ENCODE measurements around the gene ACTR1A. TPM values are rescaled to one million over a fixed set of nuclear protein-coding genes. Genes with fewer than 3 reads are reported as not detected.
A peak's percentile ranks its signal among the peaks of the same experiment; 100 is the strongest.

The ACTR1A gene
- total RNA-seq, 5 donors from 2014 or later (not counting 1 experiment from before 2014, with no cell fraction given), result 51.6 to 68.1 (median 63.0) TPM

DNA sequence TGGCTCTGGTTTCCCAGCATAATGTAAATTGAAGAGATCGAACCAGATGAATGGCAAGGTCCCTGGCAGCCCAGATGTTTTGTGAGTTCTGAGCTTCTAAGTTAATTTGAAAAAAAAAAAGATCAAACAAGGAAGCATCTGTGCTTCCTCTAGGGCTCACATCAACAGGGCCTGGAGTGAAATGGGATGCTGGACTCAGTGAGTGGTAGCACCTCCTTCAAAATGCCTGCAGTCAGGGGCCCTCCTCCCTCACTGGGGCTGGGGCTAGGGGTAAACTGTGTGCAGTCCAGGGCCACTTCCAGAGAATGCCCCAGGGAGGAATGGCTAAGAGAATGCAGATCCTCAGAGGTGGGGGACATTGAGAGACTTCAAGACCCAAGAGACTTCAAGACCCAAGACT, 64.1 kb downstream of the ACTR1A start:
- ChIA-PET POLR2A (interaction anchor here in 1 of 2 donors (0.5 to 0.7 kb wide), 2 partner anchors 52 to 292 kb away, joined by 3 to 4 read pairs; no protein-coding TSS in a partner anchor), CTCF (no interaction called here)
- DNase-seq (no peak), ATAC-seq (replicated peaks in 1 of 4) (no peak)
- Histone ChIP-seq H3K27me3 (replicated peaks in 1 of 2; ENCODE audit: control insufficient read depth in 2 of 2, extremely low read depth in 1 of 2, insufficient read depth in 2 of 2, low read length in 1 of 2) (peaks cover 0 to 4% of the 10 kb centered on the region in 2 experiments), H3K4me1 (ENCODE audit: control insufficient read depth in 1 of 2, extremely low read depth in 1 of 2, insufficient read depth in 2 of 2, low read length in 2 of 2) (peaks cover 32 to 49% of the 10 kb centered on the region in 2 experiments), H3K4me3 (ENCODE audit: control insufficient read depth in 1 of 2, extremely low read depth in 1 of 2, low read length in 1 of 2) (no peak overlapping the region), H3K36me3 (ENCODE audit: control insufficient read depth in 2 of 2, extremely low read depth in 1 of 2, insufficient read depth in 1 of 2, low read length in 1 of 2) (peaks cover 0 to 3% of the 10 kb centered on the region in 2 donors), H3K27ac (ENCODE audit: low read length) (no peak overlapping the region), H3K9me3 (no peaks in the 10 kb centered on the region)
- peaks cover 39 to 51% (median 45%) of the 10 kb centered on the region in 3 donors for H3K4me1 Mint-ChIP-seq
- H3K36me3 Mint-ChIP-seq, result peaks cover 3% of the 10 kb centered on the region
- no peak overlapping the region for H3K4me3 Mint-ChIP-seq
- H3K9me3 Mint-ChIP-seq, result no peaks in the 10 kb centered on the region
- no peak overlapping the region for H3K27ac Mint-ChIP-seq
- no CpG with 5 or more reads among the region's 1 CpG for WGBS (ENCODE audit: insufficient coverage)
- no peaks in the 10 kb centered on the region for H3K27me3 Mint-ChIP-seq

DNA sequence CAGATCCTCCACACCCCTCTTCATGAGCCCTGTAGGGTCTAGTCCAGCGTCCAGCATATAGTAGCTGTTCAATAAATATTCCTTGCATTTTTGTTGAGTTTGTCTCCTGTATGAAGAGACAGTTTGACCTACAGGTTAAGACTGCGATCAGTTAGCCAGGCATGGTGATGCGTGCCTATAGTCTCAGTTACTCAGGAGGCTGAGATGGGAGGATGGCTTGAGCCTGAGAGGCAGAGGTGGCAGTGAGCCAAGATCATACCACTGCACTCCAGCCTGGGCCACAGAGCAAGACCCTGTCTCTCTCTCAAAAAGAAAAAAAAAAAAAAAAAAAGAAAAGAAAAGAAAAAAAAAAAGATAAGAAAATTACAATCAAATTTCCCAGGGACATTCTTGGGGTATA, 65.0 kb downstream of the ACTR1A start:
- H3K36me3 ChIP-seq (ENCODE audit: control insufficient read depth in 2 of 2, extremely low read depth in 1 of 2, insufficient read depth in 1 of 2, low read length in 1 of 2), result peaks cover 0 to 3% of the 10 kb centered on the region in 2 donors
- H3K27me3 ChIP-seq (replicated peaks in 1 of 2; ENCODE audit: control insufficient read depth in 2 of 2, extremely low read depth in 1 of 2, insufficient read depth in 2 of 2, low read length in 1 of 2), result peaks cover 0 to 4% of the 10 kb centered on the region in 2 experiments
- DNase-seq (no peak), ATAC-seq (replicated peaks in 1 of 4) (no peak)
- Mint-ChIP-seq H3K9me3 (no peaks in the 10 kb centered on the region), H3K4me1 (peaks cover 44 to 60% (median 52%) of the 10 kb centered on the region in 3 donors), H3K36me3 (peaks cover 3% of the 10 kb centered on the region), H3K27ac (peak overlapping the region; percentile 11 to 95), H3K4me3 (peak overlapping the region in 2 of 3 donors; percentile 52 to 92), H3K27me3 (no peaks in the 10 kb centered on the region)
- ChIA-PET CTCF (interaction anchor here in 1 of 2 donors (0.6 kb wide), 1 partner anchor 117 kb away, joined by 3 read pairs; no protein-coding TSS in a partner anchor), POLR2A (interaction anchor here in 1 of 2 donors (0.7 kb wide), 1 partner anchor 292 kb away, joined by 4 read pairs; no protein-coding TSS in a partner anchor)
- H3K4me1 ChIP-seq (ENCODE audit: control insufficient read depth in 1 of 2, extremely low read depth in 1 of 2, insufficient read depth in 2 of 2, low read length in 2 of 2), result peaks cover 36 to 58% of the 10 kb centered on the region in 2 experiments
- WGBS (ENCODE audit: insufficient coverage), result 92% methylated on average over 2 of the region's 3 CpGs
- no peaks in the 10 kb centered on the region for H3K9me3 ChIP-seq
- peak overlapping the region in 1 of 2 donors; percentile 51 for H3K4me3 ChIP-seq (ENCODE audit: control insufficient read depth in 1 of 2, extremely low read depth in 1 of 2, low read length in 1 of 2)
- no peak overlapping the region for H3K27ac ChIP-seq (ENCODE audit: low read length)

DNA sequence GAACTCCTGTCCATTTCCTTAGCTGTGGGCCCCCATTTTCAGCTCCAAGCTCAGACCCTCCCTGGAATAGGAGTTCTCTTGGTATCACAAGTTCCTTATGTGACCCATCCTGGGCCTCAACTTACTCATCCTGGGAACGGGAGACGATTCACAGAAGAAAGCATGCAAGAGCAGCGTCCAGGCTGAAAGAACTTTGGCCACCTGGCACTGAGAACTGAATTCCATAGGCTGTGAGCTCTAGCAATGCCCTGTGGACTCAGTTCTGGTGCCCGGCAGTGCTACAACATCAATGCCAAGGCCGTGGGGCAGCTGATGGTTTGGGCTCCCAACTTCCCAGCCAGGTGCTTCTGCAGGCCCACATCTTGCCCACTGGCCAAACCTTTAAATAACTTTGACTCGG, 66.2 kb downstream of the ACTR1A start:
- Mint-ChIP-seq H3K4me1 (peaks cover 55 to 72% (median 58%) of the 10 kb centered on the region in 3 donors), H3K27me3 (no peaks in the 10 kb centered on the region), H3K9me3 (no peaks in the 10 kb centered on the region), H3K27ac (peak overlapping the region; percentile 95 to 97), H3K36me3 (peaks cover 3% of the 10 kb centered on the region), H3K4me3 (peak overlapping the region; percentile 76 to 92 (median 79))
- no peak for ATAC-seq (replicated peaks in 1 of 4)
- Histone ChIP-seq H3K27me3 (replicated peaks in 1 of 2; ENCODE audit: control insufficient read depth in 2 of 2, extremely low read depth in 1 of 2, insufficient read depth in 2 of 2, low read length in 1 of 2) (peaks cover 0 to 4% of the 10 kb centered on the region in 2 experiments), H3K4me1 (ENCODE audit: control insufficient read depth in 1 of 2, extremely low read depth in 1 of 2, insufficient read depth in 2 of 2, low read length in 2 of 2) (peaks cover 43 to 67% of the 10 kb centered on the region in 2 experiments), H3K36me3 (ENCODE audit: control insufficient read depth in 2 of 2, extremely low read depth in 1 of 2, insufficient read depth in 1 of 2, low read length in 1 of 2) (peaks cover 0 to 3% of the 10 kb centered on the region in 2 donors), H3K4me3 (ENCODE audit: control insufficient read depth in 1 of 2, extremely low read depth in 1 of 2, low read length in 1 of 2) (peak overlapping the region; percentile 56 to 75), H3K9me3 (no peaks in the 10 kb centered on the region), H3K27ac (ENCODE audit: low read length) (peak overlapping the region; percentile 41)
- 65% methylated on average over 6 of the region's 6 CpGs for WGBS (ENCODE audit: insufficient coverage)
- DNase-seq, result no peak
- ChIA-PET POLR2A (interaction anchor here in 1 of 2 donors (0.5 kb wide), 1 partner anchor 186 kb away, joined by 7 read pairs; no protein-coding TSS in a partner anchor), CTCF (interaction anchor here in 1 of 2 donors (0.5 kb wide), 1 partner anchor 139 kb away, joined by 3 read pairs; no protein-coding TSS in a partner anchor)

DNA sequence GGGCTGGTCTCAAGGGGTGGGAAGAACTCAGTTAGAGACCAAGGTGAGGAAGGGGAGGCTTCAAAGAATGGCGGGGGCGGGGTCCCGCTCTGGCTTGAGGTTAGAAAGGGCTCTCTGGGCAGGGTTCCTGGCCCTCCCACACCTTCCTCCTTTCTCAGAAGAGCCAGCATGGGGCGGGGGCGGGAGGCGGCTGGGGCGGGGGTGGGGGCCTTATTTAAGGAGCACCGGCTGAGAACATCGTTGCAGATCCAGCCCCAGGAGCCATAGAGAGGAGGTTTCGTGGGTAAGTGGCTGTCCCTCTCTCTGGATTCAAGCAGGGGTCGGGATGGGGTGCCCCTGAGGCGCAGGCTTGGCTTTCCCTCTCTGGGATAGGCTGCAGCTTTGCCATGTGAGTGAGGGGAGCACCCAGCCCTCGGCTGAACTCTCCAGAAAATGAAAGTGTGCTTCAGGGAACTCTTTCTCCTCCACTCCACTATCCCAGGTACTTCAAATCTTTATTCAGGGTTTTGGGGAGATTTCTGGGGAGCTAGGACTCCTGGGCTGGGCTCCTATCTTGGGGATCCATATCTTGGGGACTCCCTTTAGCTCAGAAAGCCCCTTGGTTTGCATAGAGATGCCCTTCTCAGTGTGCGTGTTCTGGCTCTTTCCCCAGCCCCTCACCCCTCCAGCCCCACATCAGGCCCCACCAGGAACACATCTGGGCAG, 66.8 kb downstream of the ACTR1A start:
- CTCF ChIA-PET, result interaction anchor here in 1 of 2 donors (0.5 kb wide), 1 partner anchor 138 kb away, joined by 3 read pairs; no protein-coding TSS in a partner anchor
- Histone ChIP-seq H3K4me1 (ENCODE audit: control insufficient read depth in 1 of 2, extremely low read depth in 1 of 2, insufficient read depth in 2 of 2, low read length in 2 of 2) (peaks cover 43 to 67% of the 10 kb centered on the region in 2 experiments), H3K9me3 (no peaks in the 10 kb centered on the region), H3K4me3 (ENCODE audit: control insufficient read depth in 1 of 2, extremely low read depth in 1 of 2, low read length in 1 of 2) (peak overlapping the region; percentile 56 to 75), H3K36me3 (ENCODE audit: control insufficient read depth in 2 of 2, extremely low read depth in 1 of 2, insufficient read depth in 1 of 2, low read length in 1 of 2) (peaks cover 0 to 3% of the 10 kb centered on the region in 2 donors), H3K27ac (ENCODE audit: low read length) (peak overlapping the region; percentile 65), H3K27me3 (replicated peaks in 1 of 2; ENCODE audit: control insufficient read depth in 2 of 2, extremely low read depth in 1 of 2, insufficient read depth in 2 of 2, low read length in 1 of 2) (peaks cover 0 to 4% of the 10 kb centered on the region in 2 experiments)
- 0% methylated on average over 4 of the region's 14 CpGs for WGBS (ENCODE audit: insufficient coverage)
- Mint-ChIP-seq H3K9me3 (no peaks in the 10 kb centered on the region), H3K27ac (peak overlapping the region; percentile 95 to 97), H3K4me1 (peaks cover 55 to 72% (median 58%) of the 10 kb centered on the region in 3 donors), H3K36me3 (peaks cover 3% of the 10 kb centered on the region), H3K27me3 (no peaks in the 10 kb centered on the region), H3K4me3 (peak overlapping the region; percentile 76 to 92 (median 79))
- POLR2A ChIA-PET, result no interaction called here
- DNase-seq (peak in 1 of 35 experiments; percentile 43), ATAC-seq (replicated peaks in 1 of 4) (peak in 3 of 4 experiments; percentile 13 to 30 (median 16))

DNA sequence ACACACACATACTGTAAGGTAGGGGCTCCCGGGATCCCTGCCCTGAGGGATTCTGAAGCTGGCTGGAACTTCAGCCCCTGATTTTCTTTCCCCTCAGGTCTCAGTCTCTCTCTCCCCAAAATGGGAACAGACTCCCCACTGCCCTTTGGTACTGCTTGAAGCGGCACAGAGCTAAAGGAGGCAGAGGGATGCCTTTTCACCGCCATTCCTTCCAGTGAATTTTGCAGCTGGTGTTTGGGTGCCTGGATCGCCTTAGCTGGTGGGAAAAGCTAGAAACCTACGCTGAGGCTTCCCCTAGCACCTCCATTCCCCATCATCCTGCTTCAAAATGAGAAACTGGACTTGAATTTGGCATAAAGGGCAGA, 67.4 kb downstream of the ACTR1A start:
- Mint-ChIP-seq H3K27me3 (no peaks in the 10 kb centered on the region), H3K4me3 (peak overlapping the region; percentile 76 to 92 (median 79)), H3K9me3 (no peaks in the 10 kb centered on the region), H3K36me3 (peaks cover 3% of the 10 kb centered on the region), H3K27ac (peak overlapping the region; percentile 95 to 97), H3K4me1 (peaks cover 55 to 72% (median 58%) of the 10 kb centered on the region in 3 donors)
- ATAC-seq (replicated peaks in 1 of 4), result no peak
- Histone ChIP-seq H3K27me3 (replicated peaks in 1 of 2; ENCODE audit: control insufficient read depth in 2 of 2, extremely low read depth in 1 of 2, insufficient read depth in 2 of 2, low read length in 1 of 2) (peaks cover 0 to 4% of the 10 kb centered on the region in 2 experiments), H3K27ac (ENCODE audit: low read length) (peak overlapping the region; percentile 65), H3K36me3 (ENCODE audit: control insufficient read depth in 2 of 2, extremely low read depth in 1 of 2, insufficient read depth in 1 of 2, low read length in 1 of 2) (peaks cover 0 to 3% of the 10 kb centered on the region in 2 donors), H3K4me1 (ENCODE audit: control insufficient read depth in 1 of 2, extremely low read depth in 1 of 2, insufficient read depth in 2 of 2, low read length in 2 of 2) (peaks cover 43 to 67% of the 10 kb centered on the region in 2 experiments), H3K4me3 (ENCODE audit: control insufficient read depth in 1 of 2, extremely low read depth in 1 of 2, low read length in 1 of 2) (peak overlapping the region; percentile 29 to 56), H3K9me3 (no peaks in the 10 kb centered on the region)
- WGBS (ENCODE audit: insufficient coverage), result 60% methylated on average over 1 of the region's 5 CpGs
- no peak for DNase-seq
- CTCF ChIA-PET, result no interaction called here
- POLR2A ChIA-PET, result interaction anchor here in 1 of 2 donors (0.6 kb wide), 1 partner anchor 204 kb away, joined by 3 read pairs; no protein-coding TSS in a partner anchor

DNA sequence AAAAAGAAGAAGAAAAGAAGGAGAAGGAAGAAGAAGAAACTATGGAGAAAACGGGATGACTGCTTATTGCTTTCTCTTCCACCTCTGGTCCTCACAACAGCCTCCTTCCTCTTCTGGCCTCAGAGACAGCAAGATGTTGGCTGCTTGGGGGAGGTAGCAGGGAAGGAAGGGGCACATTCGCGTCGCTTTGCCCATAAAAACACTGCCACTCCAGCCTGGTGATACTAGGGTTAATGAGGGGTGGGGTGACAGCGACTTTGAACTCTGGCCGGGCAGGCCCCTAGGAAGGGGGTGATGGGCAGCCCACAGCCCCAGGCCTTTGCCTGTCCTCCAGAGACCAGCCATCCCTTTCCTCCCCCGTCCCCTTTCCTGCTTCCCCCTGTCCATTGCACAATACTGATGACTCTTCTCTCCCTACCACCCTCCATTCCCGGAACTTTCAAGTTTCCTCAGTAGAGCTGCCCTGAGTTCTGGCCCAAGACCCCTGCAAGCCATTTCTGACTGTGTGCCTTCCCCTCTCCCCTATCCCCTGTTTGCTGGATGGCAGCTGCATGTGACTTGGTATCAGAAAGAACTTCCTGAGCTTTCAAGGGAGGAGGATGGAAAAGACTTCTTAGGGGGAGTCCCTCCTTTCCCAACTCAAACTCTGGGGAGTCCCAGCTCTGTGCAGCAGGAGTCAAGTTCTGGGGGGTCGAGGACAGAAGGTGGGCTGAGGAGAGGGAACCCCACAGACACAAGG, 67.9 kb downstream of the ACTR1A start:
- H3K27me3 Mint-ChIP-seq, result no peaks in the 10 kb centered on the region
- peaks cover 55 to 72% (median 58%) of the 10 kb centered on the region in 3 donors for H3K4me1 Mint-ChIP-seq
- CTCF ChIA-PET, result interaction anchor here in 1 of 2 donors (0.8 kb wide), 1 partner anchor 47 kb away, joined by 5 read pairs; no protein-coding TSS in a partner anchor
- Histone ChIP-seq H3K4me1 (ENCODE audit: control insufficient read depth in 1 of 2, extremely low read depth in 1 of 2, insufficient read depth in 2 of 2, low read length in 2 of 2) (peaks cover 43 to 65% of the 10 kb centered on the region in 2 experiments), H3K27me3 (replicated peaks in 1 of 2; ENCODE audit: control insufficient read depth in 2 of 2, extremely low read depth in 1 of 2, insufficient read depth in 2 of 2, low read length in 1 of 2) (peaks cover 0 to 4% of the 10 kb centered on the region in 2 experiments), H3K36me3 (ENCODE audit: control insufficient read depth in 2 of 2, extremely low read depth in 1 of 2, insufficient read depth in 1 of 2, low read length in 1 of 2) (peaks cover 0 to 3% of the 10 kb centered on the region in 2 donors), H3K9me3 (no peaks in the 10 kb centered on the region), H3K27ac (ENCODE audit: low read length) (peak overlapping the region; percentile 65), H3K4me3 (ENCODE audit: control insufficient read depth in 1 of 2, extremely low read depth in 1 of 2, low read length in 1 of 2) (no peak overlapping the region)
- POLR2A ChIA-PET, result interaction anchor here in 1 of 2 donors (0.6 kb wide), 1 partner anchor 204 kb away, joined by 3 read pairs; no protein-coding TSS in a partner anchor
- no peaks in the 10 kb centered on the region for H3K9me3 Mint-ChIP-seq
- H3K4me3 Mint-ChIP-seq, result peak overlapping the region; percentile 76 to 92 (median 79)
- peak overlapping the region; percentile 95 to 97 for H3K27ac Mint-ChIP-seq
- H3K36me3 Mint-ChIP-seq, result peaks cover 3% of the 10 kb centered on the region
- no peak for DNase-seq
- 71% methylated on average over 2 of the region's 9 CpGs for WGBS (ENCODE audit: insufficient coverage)
- ATAC-seq (replicated peaks in 1 of 4), result no peak
